Measurements from ENCODE around the gene BPIFB4.
"Not testable (repeated sequence)": the region's sequence is repeated elsewhere in the genome, so short reads cannot be mapped to it uniquely, and the experiment has no call there.

Gene BPIFB4

DNA sequence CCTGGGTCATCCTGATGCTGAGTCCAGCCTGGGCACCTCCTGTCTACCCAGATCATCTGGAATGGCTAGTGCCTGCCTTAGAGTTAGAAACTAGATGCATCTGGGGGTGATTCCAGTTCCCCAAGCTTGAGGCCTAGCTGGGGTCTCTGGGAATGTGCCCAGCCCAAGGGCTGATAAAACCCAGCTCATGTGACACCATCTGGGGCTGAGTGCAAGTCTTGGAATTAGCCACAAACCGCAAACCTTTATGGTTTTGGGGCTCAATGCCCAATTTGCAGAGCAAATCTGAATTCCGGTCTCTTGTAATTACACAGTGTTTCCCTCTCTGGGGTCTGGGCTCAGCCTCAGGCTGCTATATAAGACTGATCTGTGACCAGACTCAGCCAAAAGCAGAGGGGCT is at the start of gene BPIFB4:
Gene BPIFB4 (plus strand): TSS at position 385 of the 400 bp plus-strand sequence. CDS start 1,884 bp downstream, outside the sequence.
- no peak for DNase-seq

- no peak for DNase-seq
Observed at GRCh38 chr20:33030076-33030475, 49.4 kb upstream of the BPIFB4 start.

GRCh38 chr20:33030569-33030968 is 48.9 kb upstream of the BPIFB4 start:
- no peak for DNase-seq

DNA sequence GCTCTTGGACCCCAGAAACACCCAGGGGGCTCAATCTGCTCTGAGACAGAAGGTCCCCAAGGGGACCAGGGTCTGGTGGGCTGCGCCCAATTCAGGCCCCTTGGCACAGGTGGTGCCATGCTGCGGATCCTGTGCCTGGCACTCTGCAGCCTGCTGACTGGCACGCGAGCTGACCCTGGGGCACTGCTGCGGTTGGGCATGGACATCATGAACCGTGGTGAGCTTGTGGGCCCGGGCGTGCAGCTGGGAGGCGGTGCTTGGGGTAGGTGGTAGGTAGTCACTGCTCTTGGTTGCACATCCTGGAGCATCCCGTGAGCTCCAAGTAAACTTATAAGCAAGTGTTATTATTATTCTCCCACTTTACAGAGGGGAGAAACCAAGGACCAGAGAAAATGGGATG is 47.9 kb upstream of the BPIFB4 start, which contains the start of gene BPIFB6:
Gene BPIFB6 (plus strand): TSS at position 118 of the 400 bp plus-strand sequence. CDS start 0 bp downstream, at position 118.
- no peak for DNase-seq

DNA sequence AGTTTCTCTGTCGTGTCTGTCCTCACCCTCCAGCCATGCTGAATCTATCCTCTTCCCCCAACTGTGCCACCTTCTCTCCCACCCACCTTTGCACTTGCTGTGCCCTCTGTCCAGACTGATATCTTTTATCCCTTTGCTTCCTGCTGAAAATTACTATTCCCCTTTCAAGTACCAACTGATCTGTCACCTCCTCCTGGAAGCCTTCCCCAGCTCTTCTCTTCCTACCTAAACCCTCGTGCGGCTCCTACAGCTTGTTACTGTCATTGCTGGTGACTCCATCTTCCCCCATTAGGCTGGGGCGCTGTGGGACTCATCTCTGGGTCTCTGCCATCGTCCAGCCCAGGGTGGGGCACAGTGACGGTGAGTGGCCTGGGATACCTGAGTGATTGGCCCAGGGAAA is 46.9 kb upstream of the BPIFB4 start:
- DNase-seq: no peak

- DNase-seq: no peak
Observed at GRCh38 chr20:33033381-33033780, 46.1 kb upstream of the BPIFB4 start.

DNA sequence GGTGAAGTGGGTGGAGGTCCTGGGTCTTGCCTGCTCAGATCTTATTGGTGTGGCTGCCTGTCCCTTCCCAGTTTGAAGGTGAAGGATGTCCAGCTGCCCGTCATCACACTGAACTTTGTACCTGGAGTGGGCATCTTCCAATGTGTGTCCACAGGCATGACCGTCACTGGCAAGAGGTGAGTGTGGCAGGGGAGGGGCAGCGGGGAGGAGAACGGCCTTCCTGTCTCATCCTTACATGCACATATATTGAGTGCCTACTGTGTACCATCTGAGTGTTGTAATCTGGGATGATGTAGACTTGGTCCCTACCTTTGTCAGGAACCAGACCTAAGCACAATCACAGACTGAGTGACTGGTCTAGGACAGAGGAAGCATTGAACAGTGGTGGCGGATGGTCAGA is 45.3 kb upstream of the BPIFB4 start:
- no peak for DNase-seq

DNA sequence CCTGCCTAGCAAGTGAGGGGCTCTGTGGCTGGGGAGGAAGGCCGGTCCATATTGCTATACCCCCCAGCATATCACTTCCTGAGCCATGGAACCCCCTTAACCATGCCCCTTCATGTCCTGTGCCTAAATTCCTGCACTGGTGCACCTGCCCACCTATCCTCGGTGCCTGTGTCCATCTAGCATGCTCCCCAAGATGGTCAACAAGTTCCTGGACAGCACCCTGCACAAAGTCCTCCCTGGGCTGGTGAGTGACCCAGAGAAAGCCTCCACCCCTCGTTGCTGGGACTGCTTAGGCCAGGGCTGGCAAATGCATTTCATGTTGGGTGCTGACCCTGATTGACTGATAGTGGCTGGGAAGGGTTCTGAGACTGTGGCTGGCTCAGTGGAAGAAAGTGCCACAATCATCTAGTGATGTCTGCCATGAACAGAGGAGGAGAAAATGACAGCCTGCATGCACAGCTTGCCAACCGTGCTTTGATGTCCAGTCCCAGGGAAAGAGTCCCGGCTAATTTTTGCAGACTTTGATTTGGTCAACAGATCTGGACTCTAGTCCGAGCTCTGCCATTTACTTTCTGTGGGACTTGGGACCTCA is 44.4 kb upstream of the BPIFB4 start:
- no peak for DNase-seq

DNA sequence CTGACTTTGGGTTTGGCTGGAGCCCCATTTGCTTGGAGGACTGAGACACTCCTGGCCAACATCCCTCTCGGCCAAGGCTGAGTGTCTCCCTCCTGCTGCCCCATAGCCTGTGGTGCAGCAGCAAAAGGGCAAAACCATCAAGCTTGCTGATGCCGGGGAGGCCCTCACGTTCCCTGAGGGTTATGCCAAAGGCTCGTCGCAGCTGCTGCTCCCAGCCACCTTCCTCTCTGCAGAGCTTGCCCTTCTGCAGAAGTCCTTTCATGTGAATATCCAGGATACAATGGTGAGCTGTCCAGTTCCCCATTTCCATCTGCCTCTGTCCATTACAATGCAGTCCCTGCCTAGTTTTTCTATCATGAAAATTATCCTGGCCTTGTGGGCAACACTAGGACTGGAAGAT is 42.0 kb upstream of the BPIFB4 start:
- DNase-seq: no peak

GRCh38 chr20:33038243-33038642 is 41.2 kb upstream of the BPIFB4 start:
- DNase-seq: no peak

GRCh38 chr20:33042430-33042829 is 37.0 kb upstream of the BPIFB4 start:
- no peak for DNase-seq

DNA sequence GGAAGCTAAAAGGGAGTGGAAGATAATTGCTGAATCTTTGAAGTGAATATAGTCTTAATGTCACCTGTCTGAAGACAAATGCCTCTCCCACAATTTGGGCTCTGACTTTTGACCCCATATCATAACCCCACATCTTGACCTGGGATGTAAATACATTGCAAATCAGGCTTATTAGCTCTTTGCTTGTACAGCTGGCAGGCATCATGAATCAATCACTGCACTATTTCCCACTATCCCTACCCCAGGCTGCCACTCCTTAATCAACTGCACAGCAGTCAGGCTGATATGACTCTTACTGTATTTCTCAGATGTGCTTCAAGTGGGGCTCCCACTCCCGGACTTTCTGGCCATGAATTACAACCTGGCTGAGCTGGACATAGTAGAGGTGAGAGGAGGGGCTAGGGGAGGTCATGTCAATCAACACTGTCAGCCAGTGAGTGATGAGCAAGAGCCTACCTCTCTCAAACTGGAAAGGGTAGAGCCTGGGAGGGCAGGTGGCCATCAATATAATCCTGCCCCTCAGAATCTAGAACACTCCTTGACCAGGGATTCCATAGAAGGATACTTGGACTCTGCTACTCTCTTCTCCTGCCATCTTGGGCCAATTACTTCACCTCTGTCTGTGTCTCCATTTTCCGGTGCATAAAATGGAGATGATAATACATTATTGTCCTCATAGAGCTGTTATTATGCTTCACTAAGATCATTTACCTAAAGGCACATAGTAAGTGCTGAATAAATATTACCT is 36.3 kb upstream of the BPIFB4 start:
- no peak for DNase-seq

DNA sequence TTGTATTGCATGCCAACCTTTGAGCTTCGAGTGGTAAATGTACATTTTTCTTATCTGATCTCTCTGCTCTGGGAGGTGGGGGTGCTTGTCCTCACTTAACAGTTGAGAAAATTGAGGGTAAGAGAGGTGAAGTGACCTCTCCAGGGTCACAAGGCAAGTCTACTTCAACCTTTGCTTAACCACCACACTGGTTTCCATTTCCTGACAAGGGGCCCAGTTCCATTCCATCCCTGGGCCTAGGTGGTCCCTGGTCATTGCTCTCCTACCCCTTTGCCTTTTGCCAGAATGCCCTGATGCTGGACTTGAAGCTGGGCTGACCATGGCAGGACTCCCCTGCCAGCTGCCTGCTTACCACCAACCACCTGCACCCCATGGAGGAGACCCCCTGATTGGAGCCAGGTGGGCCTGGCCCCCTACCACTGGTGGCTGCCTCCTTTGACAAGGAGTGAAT is 35.7 kb upstream of the BPIFB4 start:
- no peak for DNase-seq

GRCh38 chr20:33045129-33045721 is 34.2 kb upstream of the BPIFB4 start:
- not testable (repeated sequence) for DNase-seq

GRCh38 chr20:33046412-33046811 is 33.0 kb upstream of the BPIFB4 start:
- no peak for DNase-seq

GRCh38 chr20:33051333-33051732 is 28.1 kb upstream of the BPIFB4 start:
- DNase-seq: no peak

GRCh38 chr20:33053291-33054106 is 25.9 kb upstream of the BPIFB4 start, which contains the start of gene BPIFB3:
TSS of gene BPIFB3 (plus strand) at chr20:33053903. CDS start at chr20:33055436, 1,533 bp downstream.
- DNase-seq: no peak

- no peak for DNase-seq
Observed at GRCh38 chr20:33054381-33054780, 25.1 kb upstream of the BPIFB4 start.

DNA sequence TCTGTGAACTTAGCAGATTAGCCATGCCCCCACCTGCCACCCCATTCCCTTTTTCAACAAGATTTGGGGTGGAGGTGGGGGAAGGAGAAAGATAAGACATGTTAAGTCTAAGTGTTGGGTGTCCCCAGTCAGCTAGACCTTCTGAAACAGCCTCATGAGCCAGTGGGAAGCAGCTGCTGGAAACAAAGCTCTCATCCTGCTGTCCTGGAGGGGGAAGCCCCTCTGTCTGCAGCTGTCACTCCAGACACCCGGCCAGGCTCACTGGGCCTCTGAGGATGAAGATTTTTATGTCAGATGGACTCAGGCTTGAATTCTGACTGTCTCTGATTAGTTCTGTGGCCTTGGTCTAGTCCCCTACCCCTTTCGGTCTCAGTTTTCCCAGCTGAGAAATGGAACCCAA is 24.7 kb upstream of the BPIFB4 start:
- no peak for DNase-seq

DNA sequence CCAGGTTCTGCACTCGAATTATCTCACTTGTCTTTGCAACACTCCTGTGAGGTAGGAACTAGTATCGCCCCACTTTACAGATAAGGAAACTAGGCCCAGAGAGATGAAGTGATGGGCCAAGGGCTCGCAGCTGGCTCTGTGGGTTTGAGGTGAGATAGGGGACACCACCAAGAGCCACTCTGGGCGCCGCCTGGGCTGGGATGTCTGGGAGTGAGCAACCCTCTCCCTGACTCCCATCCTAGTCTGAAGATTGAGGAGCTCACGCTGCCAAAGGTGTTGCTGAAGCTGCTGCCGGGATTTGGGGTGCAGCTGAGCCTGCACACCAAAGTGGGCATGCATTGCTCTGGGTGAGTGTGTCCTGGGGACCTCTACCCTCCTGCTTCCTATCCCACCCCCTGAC is 20.3 kb upstream of the BPIFB4 start:
- no peak for DNase-seq

GRCh38 chr20:33059741-33060390 is 19.6 kb upstream of the BPIFB4 start:
- DNase-seq: no peak

DNA sequence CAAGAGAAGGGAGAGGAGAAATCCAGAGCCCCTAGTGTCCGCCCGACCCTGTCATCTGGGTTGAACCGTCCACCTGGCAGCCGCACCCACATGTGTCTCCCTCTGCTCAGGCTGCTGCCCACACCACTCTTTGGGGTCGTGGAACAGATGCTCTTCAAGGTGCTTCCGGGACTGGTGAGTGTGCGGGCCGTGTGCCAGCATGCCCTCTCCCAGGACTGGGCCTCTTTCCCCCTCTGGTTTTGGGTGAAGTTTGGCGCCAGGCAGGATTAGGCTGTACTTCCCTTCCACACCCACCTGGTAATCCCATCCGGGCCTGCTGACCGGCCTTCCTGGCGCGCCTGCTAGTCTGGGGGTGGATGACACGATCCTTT is 17.8 kb upstream of the BPIFB4 start:
- DNase-seq: no peak

Data from NCI-H146 (cell line).